SH-SY5Y (cell line): ENCODE results near the gene STRIP1.

Experiments used
- GATA2 ChIP-seq: IDR thresholded peaks from 2 replicates; pipeline ENCODE4 v1.6.1; 2011; ENCODE audit warnings: mild to moderate bottlenecking, low read depth, low read length
- GATA3 ChIP-seq: IDR thresholded peaks from 2 replicates; pipeline ENCODE4 v1.6.1; 2011; ENCODE audit warnings: low read depth, mild to moderate bottlenecking, low read length, moderate library complexity

DNA sequence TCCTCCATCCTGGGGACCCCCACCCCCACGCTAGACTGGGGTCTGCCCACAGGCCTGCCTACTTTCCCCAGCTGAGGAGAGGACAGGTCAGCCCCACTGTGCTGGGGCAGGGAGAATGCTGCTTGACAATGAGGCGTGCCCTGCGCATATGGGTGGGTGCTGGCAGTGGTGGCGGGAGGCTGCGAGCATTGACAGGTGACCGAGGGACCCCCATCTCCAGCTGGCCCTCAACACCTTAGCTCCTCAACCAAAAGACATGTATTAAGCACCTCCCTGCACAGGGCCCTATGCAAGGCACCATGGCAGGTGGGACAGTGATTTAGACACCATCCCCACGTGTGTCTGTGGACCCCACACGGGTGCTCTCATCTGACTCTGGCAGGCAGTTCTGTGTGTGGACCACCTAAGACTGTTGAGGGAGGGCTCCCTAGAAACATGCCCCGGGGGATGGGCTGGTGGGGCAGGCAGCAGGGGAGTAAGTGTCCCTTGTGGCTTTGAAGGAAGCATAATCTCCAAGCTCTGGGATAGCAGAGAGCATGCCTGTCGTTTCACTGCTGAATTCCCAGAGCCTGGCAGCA, 54.4 kb downstream of the STRIP1 start:
- TF ChIP-seq GATA2 (no peak), GATA3 (no peak)
